Glomerular visceral epithelial cell (primary cell): ENCODE measurements around the gene KCNK17.
"Not testable (repeated sequence)": the region's sequence is repeated elsewhere in the genome, so short reads cannot be mapped to it uniquely, and the experiment has no call there.

Experiments used
- DNase-seq: peaks from one replicate; pipeline ENCODE4 v3.0.0-alpha.2; 2016; ENCODE audit errors: extremely low spot score

KCNK17 gene

DNA sequence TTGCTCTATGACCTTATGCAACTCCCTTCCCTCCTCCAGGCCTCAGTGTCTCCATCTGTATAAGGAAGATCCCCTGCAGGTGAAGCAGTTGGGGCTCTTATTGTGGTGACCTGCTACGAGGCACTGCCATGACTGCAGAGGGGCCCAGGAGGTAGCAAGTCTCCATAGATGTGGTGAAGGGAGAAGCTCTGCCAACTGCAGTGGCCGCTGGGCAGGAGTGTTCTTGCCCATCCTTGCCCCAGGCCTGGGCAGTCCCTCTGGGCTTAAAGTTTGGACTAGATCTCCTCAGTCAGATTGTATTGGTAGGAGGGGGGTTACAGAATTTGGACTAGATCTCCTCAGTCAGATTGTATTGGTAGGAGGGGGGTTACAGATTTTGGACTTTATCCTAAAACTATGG is 12.2 kb downstream of the KCNK17 start:
- no peak for DNase-seq

GRCh38 chr6:39301606-39302005 is 12.6 kb downstream of the KCNK17 start:
- DNase-seq = no peak

- DNase-seq = no peak
Observed at GRCh38 chr6:39300739-39301138, 13.5 kb downstream of the KCNK17 start.

DNA sequence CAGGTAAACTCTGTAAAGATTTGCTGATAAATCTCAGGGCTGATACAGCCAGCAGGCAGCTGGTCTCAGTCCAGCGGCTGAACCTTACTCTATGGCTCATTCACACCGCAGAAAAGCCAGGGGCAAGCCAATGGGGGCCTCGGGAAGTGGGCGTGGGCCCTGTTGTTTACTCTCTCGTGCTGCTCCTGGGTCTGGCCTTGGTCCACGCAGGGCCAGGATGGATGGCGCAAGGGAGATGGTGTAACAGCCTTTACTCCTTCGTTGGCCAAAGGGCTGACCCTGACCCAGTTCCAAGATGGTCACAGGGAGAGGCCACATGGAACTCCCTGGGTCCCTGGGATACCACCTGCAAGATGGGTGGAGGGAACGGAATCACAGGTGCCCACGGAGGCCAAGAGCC is 16.2 kb downstream of the KCNK17 start:
- DNase-seq = no peak

DNA sequence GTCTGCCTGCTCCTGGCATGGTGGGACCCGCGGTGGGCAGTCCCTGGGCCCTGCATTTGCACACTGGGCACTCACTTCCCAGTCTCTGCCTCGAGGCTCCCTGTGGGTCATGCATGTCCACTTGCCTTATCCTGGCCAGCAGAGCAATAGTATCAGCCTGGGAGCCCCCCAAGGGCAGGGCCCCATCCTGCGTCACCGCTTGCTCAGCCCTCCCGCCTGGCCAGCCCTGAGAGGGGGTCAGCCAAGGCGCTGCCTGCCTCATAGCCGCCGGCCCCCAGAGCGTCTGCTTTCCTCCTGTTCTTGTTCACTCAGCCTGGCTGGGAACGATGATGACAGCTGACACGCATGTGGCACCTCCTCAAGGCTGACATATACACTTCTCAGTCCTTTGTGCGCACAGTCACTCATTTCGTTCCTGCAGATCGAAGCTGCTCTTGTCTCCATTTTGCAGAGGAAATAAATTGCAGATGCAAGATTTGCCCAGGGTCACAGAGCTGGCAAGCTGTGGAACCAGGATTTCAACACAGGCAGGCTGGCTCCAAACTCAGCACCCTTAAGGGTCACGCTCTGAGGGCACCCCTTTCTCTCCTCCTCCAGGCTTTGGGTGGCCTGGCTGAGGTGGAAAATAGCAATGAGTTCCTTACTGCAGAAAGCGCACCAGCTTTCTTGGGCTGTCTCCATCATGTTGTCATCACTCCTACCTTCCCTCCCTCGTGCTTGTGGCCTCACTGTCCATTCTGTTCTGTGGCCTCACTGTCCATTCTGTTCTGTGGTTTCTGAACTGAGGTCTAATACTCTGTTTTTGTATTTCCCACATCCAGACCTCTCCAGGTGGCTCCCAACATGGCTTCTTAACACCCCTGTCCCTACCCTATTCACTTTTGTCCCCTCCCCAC is 17.2 kb downstream of the KCNK17 start:
- DNase-seq = no peak

DNA sequence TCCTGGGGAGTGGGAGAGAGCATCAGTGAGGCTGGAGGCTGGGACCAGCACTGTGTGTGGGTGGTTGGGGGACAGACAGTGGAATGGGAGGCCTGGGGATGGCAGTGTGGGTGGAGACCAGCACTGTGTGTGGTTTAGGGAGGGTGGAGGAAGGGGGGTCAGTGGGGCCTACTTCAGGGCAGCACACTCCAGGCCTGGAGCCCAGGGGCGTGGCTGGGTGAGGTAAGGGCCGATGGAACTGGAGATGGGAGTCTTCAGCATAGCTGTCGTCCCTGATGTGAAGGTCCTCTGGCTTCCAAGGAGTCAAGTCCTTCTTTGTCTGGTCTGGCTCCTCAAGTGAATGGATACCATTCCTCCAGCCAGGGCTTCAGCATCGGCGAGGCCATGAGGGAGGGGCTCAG is 18.6 kb downstream of the KCNK17 start:
- no peak for DNase-seq

DNA sequence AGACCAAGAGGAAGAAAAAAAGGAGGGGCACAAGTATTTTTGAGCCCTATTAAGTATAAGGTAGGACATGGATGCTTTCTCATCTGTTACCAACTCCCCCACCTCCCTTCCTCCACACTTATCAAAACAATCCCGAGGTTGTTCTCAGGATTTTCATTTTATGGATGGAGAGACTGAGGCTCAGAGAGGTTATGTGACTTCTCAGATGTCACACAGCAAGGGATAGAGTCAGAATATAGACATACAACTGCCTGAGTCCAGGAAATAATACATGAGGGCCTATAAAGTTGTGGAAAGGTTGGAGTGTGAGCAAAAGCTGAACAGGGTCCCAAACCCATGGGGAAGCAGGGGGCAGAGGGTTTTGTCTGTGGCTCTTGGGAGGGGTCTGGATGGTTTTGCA is 19.3 kb downstream of the KCNK17 start:
- DNase-seq = no peak

DNA sequence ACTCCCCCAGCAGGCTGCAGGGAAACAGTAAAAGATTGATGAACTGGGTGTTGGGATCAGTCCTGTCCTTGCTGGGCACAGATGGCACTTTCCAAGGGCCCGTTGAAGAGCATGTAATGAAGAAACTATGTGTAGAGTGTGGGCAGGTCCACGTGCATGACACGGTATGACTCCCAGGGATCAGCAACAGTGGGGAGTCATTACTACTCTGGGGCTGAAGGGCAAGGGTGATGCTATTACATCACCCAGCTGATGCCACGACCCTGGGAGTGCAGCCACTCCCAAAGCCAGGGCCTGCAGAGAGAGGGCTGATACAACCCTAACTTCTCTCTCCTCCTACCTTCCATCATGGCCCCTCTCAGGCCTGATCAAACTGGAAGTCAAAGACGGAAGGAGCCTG is 20.1 kb downstream of the KCNK17 start:
- DNase-seq = no peak

- no peak for DNase-seq
Observed at GRCh38 chr6:39292637-39293036, 21.6 kb downstream of the KCNK17 start.

DNA sequence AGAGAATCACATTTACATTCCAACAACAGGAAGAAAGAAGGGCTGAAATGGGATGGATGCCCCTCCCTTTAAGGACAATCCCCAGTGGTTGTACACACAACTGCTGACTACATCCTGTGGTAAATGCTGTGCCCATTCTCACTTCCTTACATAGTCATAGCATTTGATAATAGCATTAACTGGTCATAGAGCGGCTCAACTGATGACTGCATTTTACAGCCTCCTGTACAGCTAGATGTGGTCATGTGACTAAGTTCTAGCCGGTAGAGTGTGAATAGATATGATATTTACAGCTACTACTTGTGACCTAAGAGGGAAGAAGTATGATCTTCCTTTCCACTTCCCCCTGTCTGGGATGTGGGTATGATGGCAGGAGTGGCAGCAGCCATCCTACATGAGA is 24.7 kb downstream of the KCNK17 start:
- DNase-seq = no peak

- no peak for DNase-seq
Observed at GRCh38 chr6:39287601-39288000, 26.6 kb downstream of the KCNK17 start.

- DNase-seq = not testable (repeated sequence)
Observed at GRCh38 chr6:39286596-39286995, 27.6 kb downstream of the KCNK17 start.

DNA sequence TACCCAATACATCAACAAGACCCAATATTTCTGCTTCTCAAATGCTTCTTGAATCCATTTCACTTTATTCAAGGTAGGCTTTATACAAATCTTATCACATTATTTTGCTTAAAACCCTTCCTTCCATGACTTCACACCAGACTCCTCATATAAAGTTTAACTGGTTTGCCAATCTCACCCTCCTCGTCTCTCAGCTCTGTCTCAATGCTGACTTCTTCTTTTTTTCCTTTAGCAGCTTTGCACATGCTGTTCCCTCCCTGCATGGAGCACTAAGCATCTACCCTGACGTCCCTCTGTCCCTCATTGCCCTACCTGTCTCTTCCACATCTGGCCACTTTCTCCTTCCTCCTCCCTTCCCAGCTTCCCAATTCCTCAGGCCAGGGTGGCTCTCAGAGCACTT is 31.4 kb downstream of the KCNK17 start:
- no peak for DNase-seq

GRCh38 chr6:39281312-39281980 is 32.8 kb downstream of the KCNK17 start:
- DNase-seq = no peak

- peak; percentile 46 for DNase-seq
Observed at GRCh38 chr6:39280247-39280731, 33.9 kb downstream of the KCNK17 start.

GRCh38 chr6:39279539-39279938 is 34.7 kb downstream of the KCNK17 start:
- DNase-seq = no peak

GRCh38 chr6:39276379-39276995 is 37.7 kb downstream of the KCNK17 start:
- no peak for DNase-seq

DNA sequence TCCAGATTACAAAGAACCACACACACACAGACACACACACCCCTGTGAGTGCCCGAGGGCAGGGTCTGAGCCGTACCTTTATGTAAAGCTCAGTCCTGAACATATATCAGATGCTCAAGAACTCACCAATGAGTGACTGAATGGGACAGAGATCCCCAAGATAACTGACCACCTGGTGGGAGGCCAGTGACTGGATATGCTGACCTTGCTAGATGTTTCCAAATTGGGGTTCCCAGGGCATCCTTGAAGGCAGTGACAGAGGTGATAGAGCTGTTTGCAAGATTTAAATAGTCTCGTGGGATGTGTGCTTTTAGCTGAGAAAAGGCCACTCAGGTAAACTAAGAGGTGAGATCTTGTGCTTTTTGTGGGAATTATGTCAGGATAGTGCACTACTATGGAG is 39.3 kb downstream of the KCNK17 start:
- no peak for DNase-seq

- DNase-seq = no peak
Observed at GRCh38 chr6:39274471-39274870, 39.7 kb downstream of the KCNK17 start.

GRCh38 chr6:39273406-39273821 is 40.8 kb downstream of the KCNK17 start:
- DNase-seq = no peak

GRCh38 chr6:39269961-39270360 is 44.3 kb downstream of the KCNK17 start:
- DNase-seq = no peak

GRCh38 chr6:39268721-39269120 is 45.5 kb downstream of the KCNK17 start:
- DNase-seq = no peak

GRCh38 chr6:39268171-39268570 is 46.0 kb downstream of the KCNK17 start:
- no peak for DNase-seq
